Bone marrow (tissue), 2 donors: ENCODE measurements around the gene STEAP2.

Source experiments
- DNase-seq, 2 donors: peaks; one replicate each; lab custom pipeline; 2025; lab: John Stamatoyannopoulos, UW

The STEAP2 gene

DNA sequence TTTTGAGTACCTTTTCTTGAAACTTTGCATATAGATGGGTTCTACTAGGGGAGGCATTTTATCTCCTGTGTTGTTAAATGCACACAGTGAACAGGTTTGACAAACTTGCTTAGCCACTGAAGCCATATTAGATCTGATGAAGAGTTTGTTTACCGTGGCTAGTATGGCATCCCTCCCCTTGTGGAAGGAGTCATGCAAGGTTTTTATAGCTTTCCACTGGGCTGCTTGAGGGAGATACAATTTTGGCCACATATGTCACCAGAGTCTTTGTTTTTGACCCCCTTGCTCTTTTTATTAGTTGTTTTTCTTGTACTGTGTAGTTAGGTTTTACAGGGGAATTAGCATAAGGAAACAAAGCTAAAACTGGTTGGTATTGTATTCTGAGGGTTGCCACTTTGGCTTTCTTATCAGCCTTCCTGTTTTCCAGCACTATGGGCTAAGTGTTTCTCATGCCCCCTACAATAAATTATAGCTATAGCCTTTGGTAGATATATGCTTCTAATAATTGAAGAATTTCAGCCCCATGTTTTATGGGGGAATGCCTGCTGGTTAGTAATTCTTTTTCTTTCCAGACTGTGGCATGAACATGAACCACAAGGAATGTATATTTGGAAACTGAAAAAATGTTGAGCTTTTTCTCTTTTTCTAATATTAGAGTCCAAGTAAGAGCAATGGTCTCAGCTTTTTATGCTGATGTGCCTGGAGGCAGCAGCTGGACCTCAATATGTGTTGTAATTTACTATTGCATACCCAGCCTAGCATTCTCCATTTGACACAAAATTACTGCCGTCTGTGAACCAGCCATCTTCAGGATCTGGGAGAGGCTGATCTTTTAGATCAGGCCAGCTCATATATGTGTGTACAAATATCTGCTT is 18.4 kb upstream of the STEAP2 start:
- DNase-seq = no peak

DNA sequence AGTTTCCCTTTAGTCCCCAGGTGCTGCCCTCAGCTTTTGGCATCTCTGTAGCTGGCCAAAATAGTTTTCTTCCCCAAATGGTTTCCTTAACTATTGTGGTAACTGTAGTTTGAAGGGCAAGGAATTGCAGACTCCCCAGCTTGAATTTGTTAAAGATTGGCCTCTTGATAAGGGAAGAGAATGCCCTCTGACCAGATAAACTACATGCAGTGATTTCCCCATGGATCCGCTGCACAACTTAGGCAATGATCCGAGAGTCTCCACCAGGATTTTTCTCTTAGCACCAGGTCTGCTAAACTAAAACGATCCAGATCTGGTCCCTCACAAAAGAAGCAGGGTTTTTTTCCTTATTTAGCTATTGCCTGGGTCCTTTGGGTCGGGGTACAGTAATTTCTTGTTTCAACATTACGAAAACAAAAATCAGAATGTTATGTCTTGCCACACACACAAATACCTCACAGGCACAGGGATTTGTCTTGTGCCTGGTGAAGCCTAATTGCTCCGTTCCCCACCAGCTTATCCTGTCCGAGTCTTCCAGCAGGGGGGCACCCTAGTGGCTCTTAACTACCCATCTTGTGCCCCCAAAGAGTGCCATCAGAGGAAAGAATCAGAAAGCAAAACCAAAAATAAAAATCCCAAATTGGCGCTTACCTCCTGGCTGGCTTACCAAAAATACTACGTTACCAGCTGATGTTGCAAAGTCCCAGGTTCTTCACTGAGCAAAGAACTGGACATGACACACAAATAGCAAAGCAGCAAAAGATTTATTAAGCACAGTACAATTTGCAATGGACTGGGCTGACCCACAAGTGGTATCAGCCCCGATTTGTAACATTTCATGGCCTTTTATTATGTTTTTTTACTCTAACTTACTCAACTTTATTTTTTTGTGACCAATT is 16.4 kb upstream of the STEAP2 start:
- no peak for DNase-seq

DNA sequence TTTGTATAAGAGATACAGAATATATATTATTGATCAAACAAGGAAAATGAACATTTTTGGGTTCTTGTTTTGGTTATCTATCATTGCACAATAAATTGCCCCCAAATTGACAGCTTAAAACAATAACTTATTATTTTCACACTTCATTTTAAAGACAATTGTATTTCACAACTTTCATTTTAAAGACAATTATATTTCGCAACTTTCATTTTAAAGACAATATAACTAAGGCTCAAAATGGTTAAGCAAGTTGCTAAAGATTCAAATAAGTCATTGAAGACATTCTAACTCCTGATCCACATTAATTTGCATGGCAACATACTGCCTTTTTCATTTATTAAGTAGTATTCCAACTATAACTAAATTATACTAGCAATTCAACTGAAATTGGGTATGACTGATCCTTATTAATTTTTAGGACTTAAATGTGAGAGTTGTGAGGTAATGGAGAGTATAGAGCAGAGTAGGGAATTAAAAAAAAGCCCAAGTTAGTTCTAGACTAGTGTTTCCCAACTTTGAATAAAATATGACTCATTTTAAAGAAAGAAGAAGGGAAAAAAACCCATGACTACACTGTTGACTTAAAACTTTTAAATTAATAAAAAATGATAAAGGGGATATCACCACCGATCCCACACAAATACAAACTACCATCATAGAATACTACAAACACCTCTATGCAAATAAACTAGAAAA is 9.9 kb upstream of the STEAP2 start:
- no peak for DNase-seq

DNA sequence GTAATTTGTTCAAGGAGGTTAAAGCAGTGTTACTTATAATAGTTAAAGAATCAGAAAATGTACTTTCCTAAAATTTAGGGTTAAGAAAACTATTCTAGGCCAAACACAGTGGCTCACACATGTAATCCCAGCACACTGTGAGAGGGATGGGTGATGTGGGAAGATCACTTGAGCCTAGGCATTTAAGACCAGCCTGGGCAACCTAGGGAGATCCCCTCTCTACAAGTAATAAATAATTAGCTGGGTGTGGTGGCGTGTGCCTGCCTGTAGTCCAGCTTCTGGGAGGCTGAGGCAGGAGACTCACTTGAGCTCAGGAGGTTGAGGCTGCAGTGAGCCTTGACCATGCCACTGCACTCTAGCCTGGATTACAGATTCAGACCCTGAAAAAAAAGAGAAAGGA is 3.6 kb upstream of the STEAP2 start:
- no peak for DNase-seq

DNA sequence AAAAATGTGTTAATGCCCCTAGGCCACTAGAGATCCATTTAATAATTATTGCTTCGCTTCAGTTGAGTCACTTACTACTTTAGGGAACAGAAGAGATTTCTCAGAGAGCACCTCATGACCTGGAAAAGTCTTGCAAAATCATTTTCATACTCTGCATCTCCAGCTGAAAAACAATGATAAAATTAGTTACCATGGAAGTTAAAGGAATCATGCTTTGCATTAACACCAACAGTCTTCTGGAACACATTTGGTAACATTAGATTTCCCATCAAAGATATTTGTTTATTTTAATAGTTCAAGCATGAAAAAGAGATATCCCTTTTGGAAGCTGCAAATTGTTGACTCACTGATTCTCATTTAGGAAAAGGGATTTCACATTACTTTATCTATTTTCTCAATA is 1.8 kb upstream of the STEAP2 start:
- no peak for DNase-seq

DNA sequence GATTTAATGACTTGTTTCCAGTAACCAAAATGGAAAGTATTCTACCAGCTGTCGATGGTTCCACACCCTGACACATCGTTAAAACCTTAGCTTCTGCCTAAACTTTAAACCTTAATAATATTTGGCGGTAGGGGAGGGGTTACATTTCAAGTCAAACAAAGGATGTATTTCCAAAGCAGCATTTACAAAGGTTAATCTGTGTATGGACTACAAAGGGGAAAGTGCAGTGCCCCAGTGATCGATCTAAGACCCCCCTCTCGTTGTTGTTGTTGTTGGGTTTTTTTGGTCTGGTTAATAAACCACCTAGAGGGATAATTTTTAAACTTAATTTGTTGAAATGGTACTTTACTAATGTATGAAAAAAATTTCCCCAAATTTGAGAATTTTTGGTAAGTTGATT is 1.1 kb upstream of the STEAP2 start:
- DNase-seq = no peak

DNA sequence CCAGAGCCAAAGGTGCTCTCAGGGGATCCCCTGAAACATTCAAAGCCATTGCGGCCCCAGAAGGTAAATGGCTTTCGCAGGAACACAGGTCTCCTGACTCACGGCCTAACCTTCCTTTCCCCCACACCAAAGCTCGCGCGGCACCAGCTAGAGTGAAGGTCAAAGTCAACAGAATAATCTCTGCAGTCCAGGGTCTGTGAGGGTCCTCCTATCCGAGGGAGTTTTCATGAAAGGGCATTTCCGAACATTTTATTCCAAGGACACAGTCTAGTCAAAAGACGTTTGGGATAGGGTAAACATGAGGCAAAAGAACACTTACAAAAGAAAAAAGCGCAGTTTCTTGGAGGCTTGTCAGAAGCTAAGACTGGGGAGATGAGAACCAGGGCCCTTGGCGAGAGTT is 559 bp upstream of the STEAP2 start:
- DNase-seq = no peak

DNA sequence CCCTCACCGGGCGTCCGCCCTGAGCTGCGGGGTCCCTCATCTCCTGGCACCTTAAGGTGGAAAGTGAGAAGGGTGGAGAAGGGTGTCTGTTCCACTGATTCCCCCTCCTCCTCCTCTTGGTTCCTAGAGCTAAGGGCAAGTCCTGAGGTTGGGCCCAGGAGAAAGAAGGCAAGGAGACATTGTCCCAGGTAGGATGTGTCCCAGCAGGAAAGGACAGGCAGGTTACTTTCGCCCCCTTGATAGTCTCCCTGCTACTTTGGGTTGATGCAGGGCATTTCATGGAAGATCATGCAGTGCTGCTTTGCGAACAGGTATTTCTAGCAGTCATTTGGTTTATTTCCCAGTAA is 582 bp downstream of the STEAP2 start:
- DNase-seq = no peak

DNA sequence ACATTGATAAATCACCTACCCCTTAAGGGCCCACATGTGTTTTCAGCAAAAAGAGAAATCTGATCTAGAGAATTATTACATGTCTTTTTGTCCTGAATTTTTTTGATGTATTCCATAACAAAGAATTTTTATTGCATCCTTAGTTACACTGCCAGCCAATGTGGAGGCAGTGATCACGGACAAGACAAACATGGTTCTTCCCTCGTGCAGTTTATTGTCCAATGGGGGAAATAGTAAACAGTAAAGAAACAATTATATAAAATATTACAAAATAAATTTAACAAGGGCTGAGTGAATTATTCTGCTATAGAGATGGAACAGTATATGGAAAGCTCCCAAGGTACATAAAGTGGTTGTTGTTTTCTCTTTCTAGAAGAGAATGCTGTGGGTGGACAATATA is 2.0 kb downstream of the STEAP2 start:
- DNase-seq = no peak

DNA sequence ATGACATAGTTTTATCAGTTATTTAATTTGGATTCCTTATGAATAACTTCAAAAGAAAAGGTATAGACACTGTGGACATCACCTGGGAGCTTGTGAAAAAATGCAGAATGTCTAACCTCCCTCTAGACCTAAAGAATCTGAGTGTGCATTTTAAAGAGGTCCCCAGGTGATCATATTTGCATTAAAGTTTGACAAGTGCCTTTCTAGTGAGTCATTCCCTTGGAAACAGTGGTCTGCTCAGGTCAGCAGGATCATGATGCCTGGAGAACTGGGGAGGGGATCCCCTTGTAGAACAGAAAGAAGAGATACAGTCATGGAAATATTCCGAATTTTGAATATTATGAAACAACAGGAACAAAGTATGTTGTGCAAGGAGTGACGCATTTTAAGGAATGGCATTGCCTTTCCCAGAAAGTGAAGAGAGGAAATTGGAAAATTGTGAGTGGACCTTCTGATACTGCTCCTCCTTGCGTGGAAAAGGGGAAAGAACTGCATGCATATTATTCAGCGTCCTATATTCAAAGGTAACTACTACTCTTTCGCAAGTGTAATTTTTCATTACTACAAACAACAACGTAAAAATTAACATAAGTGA is 4.6 kb downstream of the STEAP2 start:
- no peak for DNase-seq

DNA sequence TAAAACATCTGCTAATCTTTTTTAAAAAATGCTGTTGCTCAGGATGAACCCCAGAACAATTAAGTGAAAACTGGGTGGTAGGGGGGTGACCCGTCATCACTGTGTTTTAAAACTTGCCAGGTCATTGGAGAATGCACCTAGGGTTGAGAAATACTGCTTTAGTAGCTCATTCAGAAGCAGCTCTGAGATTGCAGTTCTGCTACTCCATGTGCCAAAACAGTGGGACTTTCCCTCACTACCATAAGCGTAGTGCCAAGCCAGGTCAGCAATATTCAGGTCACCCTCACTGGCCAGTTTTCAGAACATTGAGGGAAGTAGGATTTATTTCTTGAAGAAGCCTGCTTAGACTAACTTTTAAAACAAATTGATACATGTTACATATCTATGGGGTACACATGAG is 5.2 kb downstream of the STEAP2 start:
- no peak for DNase-seq

DNA sequence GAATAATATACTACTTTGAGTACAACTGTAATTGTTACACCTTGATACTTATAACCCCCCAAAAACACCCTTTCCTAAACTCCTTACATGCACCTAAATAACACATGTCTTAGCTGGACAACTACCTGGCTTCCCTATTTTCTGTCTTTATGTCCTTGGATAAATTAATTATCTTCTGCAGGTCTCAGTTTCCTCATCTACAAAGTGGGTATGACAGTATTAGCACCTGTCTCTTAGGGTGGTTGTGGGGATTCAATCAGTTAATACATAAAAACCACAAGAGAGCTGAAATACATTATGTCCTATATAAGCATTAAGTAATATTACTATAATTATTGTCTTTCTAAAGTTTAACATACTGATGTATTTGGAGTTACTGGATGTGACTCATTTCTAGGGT is 10.8 kb downstream of the STEAP2 start:
- no peak for DNase-seq

DNA sequence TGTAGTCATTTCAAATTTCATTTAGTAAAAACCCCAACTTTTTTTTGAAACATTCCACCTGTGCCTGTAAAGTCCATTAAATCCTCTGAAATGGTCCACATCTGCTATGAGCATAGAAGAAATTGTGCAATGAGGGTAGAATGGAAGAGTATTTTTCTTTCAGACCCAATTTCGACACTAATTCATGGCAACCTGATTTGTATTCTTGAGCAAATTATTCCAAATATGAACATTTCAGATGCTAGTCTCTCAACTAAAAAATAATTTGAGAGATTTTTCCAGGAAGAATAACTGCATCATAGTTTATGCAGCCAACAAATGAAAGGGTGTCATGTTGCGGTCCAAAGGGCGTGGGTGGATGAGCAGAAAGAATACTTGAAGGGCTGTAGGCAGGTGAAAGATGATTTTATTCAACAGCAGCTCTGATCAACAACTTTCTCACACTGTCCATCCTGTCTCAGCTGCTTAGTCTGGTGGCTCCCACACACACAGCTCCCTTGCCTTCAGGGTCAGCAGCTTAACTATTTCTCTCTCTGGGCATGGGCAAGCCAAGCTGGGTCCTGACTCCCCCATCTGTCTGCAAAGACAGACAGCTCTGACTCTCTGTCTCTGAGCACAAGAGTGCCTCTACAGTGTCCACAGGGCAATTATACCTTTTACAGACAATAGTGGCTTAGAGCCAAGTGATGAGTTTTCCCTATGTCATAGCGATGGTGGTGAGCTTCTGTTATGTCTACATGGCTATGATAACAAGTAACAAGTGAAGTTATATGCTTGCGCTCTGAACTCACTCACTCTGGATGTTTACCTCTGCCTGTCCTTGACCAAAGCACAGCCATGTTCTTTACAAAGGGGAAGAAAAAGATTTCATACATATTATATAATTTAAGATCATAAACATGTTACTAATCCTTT is 11.5 kb downstream of the STEAP2 start:
- DNase-seq = no peak

DNA sequence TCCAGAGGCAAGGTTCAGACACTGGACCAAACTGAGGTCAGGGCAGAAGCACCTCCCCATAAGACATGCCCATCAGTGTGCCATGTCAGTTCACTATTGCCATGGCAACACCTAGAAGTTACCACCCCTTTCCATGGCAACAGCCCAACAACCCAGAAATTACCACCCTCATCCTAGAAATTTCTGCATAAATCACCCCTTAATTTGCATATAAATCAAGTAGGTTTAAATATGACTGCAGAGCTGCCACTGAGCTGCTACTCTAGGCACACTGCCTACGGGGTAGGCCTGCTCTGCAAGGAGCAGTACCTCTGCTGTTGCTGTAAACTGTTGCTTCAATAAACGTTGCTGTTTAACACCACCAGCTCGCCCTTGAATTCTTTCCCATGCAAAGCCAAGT is 12.7 kb downstream of the STEAP2 start:
- DNase-seq = no peak

DNA sequence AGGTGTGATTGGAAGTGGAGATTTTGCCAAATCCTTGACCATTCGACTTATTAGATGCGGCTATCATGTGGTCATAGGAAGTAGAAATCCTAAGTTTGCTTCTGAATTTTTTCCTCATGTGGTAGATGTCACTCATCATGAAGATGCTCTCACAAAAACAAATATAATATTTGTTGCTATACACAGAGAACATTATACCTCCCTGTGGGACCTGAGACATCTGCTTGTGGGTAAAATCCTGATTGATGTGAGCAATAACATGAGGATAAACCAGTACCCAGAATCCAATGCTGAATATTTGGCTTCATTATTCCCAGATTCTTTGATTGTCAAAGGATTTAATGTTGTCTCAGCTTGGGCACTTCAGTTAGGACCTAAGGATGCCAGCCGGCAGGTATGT is 13.6 kb downstream of the STEAP2 start:
- DNase-seq = no peak

DNA sequence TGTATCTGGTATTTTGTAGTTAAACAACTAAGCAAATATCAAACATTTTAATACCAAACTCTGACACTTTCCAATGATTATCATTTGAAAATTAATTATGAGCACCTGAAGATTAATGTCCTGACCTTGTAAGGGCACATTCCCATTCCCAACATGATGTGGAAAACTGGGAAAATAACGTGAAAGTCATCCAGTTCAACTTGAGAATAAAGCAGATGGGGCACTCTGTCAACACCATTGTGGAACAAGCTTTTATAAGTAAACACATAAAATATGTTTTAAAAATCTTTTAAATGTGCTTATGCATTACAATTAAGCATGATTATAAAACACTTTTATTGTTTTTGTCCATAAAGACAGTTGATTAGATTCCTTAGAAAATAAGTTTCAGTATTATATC is 14.1 kb downstream of the STEAP2 start:
- DNase-seq = no peak

DNA sequence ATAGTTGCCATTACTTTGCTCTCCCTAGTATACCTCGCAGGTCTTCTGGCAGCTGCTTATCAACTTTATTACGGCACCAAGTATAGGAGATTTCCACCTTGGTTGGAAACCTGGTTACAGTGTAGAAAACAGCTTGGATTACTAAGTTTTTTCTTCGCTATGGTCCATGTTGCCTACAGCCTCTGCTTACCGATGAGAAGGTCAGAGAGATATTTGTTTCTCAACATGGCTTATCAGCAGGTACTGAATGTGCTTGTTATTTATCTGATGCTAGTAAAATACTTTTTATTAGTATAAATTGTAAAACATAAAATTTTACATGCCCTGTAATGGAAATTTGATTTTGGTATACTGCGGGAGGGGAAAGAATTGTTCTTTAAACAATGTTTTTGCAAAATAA is 15.7 kb downstream of the STEAP2 start:
- no peak for DNase-seq

DNA sequence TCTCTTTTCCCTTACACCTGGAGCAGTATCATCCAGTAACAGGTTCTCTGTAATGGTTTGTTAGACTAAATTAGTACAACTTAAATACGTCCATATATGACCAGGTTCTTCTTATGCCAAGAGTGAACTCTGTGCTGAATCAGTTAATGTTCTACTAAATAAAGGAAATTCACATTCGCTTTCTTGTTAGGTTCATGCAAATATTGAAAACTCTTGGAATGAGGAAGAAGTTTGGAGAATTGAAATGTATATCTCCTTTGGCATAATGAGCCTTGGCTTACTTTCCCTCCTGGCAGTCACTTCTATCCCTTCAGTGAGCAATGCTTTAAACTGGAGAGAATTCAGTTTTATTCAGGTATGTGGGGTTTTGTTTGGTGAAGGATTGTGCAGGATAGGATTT is 18.1 kb downstream of the STEAP2 start:
- no peak for DNase-seq

DNA sequence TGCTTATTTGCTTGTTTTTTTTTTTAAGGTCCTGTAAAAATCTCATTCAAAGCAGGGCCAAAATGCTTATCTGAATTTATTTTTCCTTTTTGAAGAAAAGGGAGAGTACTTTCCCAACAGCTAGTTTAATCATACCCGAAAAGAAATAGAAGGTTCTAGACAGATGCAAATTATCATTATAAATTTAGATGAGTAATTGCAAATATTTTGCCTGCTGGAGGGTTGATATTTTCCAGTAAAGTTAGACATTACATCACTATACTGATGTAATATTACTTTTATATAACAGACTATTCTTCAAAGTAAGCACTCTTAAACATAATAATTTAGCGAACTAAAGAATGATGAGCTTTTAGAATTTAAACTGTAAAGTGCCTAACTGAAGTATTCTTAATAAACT is 19.3 kb downstream of the STEAP2 start:
- DNase-seq = no peak

DNA sequence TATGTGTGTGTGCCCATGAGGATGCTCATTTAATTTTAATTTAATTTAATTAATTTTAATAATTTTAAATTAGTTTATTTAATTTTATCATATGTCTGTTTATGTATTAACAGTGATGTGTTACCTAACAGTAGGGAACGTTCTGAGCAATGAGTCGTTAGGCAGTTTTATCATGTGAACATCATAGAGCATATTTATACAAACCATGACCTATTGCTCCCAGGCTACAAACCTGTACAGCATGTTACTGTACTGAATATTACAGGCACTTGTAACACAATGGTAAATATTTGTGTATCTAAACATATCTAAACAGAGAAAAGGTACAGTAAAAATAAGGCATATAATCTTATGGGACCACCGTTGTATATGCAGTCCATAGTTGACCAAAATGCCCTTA is 19.8 kb downstream of the STEAP2 start:
- DNase-seq = no peak

DNA sequence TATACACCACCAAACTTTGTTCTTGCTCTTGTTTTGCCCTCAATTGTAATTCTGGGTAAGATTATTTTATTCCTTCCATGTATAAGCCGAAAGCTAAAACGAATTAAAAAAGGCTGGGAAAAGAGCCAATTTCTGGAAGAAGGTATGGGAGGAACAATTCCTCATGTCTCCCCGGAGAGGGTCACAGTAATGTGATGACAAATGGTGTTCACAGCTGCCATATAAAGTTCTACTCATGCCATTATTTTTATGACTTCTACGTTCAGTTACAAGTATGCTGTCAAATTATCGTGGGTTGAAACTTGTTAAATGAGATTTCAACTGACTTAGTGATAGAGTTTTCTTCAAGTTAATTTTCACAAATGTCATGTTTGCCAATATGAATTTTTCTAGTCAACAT is 20.9 kb downstream of the STEAP2 start:
- no peak for DNase-seq
